ENCODE results near the gene GMPPB.

Gene GMPPB

DNA sequence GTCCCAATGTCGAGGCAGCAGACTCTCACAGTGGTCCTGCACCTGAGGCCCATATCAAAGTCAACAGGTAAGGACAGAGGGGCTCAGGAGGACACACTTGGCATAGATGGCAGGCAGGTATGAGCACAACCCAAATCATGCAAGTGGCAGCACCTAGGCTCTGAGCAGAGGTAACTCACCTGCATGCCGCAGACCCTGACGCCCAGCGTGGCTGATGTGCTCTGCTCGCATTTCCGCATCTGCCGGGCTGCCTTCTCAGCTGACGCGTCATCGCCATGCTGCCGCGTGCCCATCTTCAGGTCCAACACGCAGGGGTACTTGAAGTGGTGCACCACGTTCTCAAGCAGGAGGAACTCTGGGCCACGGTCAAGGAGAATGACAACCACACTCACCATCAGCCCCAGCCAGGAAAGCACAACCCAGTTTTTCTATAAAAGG lies 4.2 kb upstream of the GMPPB start:
- DNase-seq, result no peak

DNA sequence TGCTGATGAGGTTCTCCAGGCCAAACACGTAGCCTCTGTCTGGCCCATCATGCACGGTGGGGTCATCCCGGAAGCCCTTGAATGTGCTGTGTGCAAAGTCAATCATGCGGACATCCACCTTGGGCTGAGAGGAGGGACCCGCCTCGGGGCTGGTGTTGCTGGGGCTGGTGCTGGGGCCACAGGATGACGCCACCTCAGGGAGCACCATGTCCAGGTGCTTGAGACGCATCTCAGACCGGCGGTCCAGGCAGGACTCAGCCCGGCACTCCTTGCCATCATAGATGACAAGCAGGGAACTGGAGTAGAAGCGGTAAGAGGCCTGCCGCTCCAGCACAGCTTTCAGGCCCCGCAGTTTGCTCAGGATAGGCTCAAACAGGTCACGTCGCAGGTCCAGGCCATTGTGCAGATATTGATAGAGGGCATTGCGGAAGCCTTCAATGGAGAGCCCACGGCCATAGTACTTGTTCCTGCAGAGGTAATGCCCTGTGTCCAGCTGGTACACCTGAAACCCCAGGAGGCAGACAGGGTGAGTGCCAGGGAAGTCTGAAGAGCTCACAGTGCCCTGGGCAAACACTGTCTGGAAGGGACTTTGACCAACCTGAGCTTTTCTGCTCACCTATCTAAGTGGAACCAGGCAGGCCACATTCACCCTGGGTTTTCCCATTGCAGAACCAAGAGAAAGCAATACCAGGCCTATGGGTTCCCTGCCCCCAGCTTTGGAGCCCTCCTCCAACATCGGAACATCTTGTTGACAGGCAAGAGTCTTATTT lies 3.6 kb upstream of the GMPPB start:
- DNase-seq, result no peak

DNA sequence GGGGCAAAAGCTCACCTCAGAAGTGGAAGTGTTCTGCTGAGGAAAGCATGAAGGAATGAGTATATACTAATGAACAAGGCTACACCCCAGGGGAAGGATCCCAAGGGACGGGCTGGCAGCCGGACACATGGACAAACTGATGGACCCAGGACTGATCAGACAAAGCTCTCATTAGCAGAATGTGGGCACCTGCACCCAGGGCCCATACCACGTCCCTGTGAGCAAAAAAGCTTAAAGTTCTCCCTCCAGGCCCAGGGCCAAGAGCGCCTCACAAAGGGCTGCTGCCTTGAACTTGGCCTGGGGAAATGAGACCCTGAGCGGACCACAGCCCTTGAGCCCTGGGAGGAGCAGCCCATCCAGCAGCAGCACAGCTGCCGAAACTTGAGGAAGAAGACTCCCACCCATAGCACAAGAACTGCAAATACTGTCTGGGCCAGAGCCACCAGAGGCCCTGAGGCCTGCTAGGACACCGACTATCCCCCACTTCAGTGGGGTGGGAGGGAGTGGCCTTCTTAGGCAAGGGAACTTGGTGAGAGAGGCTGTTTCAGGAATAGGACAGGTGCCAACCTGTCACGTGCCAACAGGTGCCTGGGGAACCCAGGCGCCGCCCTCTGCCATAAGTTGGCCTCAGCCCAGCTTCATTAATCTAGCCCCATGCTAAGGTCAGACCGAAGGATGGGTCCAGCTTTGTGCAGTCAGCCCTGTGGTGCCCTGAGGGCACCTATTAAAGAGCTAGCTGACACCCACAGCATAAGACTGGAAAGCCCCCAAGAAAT lies 2.3 kb upstream of the GMPPB start:
- DNase-seq, result peak; percentile 10

DNA sequence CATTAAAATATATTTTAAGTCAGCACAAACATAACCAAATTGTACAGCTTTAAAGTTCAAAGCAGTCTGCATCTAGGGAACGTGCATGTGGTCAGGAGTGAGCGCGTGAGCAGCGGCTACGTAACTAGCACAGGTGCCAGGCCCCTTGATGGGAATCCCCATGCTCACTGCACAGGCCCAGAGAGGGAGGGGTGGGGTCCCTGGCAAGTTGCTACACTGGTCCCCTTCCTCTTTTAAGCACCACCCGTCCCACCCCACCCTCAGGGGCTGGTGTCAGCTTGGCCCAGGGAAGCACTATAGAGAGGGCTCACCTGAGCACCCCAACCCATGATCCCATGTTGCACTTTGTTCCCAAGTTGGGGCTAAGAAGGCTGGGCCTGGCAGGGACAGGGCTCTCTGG lies 835 bp upstream of the GMPPB start:
- peak; percentile 3 for DNase-seq

DNA sequence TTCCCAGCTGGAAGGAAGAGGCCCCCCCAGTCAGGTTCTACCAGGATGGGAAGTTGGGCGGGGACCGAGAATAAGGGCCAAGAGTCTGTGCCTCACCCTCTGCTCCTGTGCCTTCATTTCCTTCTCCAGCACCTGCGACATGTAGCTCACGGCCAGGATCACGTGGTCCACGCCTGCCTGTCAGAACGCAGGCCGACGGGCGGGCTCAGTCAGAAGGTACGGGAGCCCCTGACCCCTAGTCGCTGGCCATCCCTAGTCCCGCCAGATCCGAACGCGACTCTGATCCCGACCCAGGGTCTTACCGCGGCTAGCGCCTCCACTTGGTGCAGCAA lies 489 bp downstream of the GMPPB start:
- DNase-seq, result peak; percentile 5

DNA sequence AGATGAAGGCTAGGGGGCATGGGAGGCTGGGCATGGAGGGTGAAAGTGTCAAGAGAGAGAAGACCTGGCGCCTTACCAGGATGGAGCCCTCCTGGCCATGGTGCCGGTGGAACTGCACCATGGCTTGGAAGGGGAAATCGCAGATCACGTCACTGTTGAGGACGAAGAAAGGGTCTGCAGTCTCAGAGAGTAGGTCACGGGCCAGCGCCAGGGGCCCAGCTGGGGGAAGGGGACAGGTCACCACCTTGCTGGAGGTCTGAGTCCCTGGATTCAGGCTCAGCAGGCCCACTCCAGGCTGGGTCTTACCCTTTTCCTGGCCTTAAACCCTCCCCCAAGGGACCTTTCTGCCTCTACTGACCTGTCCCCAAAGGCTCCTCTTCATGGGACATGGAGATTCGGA lies 855 bp downstream of the GMPPB start:
- no peak for DNase-seq

DNA sequence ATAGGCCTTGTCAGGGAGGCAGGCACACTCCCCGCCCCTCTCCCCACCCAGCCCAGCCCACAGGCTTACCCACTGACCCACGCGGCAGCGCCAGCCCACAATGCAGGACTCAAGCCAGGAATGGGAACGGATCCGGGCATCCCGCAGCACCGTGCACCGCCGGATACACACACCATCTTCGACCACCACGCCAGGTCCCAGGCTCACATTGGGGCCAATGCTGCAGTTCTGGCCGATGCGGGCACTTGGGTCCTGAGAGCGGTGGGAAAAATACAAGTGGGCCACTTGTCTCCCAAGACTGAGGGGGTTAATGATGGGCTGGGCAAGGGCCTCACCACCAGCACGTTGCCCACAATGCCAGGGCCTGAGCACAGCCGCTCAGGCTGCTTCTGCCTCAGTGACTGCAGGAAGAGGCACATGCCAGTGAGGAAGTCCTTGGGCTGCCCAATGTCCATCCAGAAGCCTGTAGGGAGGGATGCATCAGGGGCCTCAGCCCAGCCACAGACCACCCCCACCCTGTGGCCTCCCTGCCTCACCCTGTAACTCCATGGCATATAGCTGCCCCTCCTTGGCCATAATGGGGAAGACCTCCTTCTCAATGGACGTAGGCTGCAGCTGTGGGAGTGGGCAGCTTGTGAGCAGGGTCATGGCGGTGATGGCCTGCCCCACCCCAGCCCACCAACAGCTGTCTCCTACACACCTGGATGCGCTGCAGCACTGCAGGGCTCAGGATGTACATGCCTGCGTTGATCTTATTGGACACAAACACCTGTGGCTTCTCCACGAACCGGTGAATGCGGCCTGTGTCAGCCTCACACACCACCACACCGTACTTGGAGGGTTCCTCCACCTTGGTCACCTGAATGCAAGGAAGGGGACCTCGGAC lies 1.6 kb downstream of the GMPPB start:
- no peak for DNase-seq

DNA sequence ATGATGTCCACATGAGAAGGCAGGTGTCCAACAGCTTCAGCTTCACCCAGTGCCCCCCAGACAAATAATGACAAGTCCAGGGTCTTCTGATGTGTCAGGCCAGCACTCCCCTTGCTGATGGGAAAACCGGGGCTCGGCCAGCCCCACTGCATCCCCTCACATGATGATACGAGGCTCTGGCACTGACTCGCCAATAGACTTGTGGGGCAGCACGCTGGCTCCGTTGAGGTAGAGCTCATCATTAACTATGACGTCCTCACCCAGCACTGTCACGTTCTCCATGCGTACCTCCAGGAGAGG lies 2.2 kb downstream of the GMPPB start:
- no peak for DNase-seq

DNA sequence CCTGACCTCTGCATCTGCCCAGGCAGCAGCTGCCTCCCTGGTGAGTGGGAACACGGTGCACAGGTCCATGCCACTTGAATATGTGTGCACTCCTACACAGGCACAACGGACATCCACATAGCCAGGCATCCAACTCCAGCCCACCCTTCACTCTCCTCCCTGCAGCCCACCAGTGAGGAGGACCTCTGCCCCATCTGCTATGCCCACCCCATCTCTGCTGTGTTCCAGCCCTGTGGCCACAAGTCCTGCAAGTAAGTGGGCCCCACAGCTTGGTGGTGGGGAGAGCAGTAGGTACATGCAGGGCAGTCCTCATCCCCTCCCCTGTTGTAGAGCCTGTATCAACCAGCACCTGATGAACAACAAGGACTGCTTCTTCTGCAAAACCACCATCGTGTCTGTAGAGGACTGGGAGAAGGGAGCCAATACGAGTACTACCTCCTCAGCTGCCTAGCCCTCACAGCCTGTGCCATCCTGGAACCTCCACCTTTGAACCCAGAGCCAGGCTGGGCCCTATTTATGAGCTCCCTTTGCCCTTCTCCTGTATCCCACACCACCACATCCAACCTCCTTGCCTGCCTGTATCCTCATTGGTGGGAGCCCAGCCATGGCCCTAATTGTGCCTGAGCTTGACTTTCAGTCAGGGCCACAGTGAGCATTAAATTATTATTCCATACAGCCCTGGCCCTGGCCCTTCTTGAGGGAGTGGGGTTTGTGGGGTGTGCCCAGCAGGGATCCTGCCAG lies 2.7 kb downstream of the GMPPB start:
- no peak for DNase-seq

DNA sequence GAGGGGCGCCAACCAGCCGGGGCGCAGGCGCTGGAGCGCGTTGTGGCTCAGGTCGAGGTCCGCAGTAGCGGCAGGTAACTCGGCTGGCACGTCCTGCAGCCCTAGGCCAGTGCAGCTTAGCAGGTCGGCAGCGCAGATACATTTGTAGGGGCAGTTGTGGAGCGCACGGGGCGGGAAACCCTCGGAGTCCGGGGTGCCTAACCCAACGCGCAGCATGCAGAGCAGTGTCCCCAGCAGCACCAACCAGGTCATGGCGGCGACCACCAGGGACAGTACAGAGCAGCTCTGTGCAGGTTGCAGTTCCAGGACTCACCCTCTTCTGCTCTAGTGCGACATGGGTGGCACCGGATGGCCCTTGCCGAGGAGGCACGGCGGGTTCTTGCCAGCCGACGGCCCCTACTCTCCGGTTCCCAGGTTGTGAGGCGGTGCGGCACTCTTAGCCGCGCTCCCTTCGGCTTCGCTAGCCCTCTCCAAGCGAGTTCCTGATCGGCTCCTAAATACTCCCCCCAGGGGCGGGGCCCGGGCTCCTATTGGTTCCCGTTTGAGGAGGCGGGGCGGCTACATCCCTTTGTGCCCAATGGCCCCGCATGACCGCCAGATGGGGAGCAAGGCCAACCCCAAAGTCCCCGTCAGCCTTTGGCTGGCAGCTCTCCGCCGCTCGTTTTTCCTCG lies 4.4 kb downstream of the GMPPB start, which contains the start of gene AMIGO3:
Gene AMIGO3, minus strand, starts transcription at position 471 of the 671 bp plus-strand sequence. Its CDS starts 219 bp downstream, at position 252.
- peak; percentile 85 for DNase-seq

DNA sequence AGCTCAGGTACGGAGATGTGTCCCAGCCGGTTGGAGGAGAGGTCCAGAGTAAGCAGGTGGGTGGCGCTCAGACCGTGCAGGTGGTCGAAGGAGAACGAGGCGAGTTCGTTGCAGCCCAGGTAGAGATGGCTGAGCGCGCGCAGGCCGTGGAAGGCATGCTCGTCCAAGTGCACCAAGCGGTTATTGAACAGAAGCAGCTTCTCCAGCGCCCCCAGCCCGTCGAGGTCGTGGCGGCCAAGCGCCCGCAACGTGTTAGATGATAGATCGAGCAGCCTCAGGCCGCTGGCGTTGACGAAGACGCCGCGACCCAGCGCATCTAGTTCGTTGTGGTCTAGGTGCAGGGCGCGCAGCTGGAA lies 4.9 kb downstream of the GMPPB start:
- no peak for DNase-seq

DNA sequence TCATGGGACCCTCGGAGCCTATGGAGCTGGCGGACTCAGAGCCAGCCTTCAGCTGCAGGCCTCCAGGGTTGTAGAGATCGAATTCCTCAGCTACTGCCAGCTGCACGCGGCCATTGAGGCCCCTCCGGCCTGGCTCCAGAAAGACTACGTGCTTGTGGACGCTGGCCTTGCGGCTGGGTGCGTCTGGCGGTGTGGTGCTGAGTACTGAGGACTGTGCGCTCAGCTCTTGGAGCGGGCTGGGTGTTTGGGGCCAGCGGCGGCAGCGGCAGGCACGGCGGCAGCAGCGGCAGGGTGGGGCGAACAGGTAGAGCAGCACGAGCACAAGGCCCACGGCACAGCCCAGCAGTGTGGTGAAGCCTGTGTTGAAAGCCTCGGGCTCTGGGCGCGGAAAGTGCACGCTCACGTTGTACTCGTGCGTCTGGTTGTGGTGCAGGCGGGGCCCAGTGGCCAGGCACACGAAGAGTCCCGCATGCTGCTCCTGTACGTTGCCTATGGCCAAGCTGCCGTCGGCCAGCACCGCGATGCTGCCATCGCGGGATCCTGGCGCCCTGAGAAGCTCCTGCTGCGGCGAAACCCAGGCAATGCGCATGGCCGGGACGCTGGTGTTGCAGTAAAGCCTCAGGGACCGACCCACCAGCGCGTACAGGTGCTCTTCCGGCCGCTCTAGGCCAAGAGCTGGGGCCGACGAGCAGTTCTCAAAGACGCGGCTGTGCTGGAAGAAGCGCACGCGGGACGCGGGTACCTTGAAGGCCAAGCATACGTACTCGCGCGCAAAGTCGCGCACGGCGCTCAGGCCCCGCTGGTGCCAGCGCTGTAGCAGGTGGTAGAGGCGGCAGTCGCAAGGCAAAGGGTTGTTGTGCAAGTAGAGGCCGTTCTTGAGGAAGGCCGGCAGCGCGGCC lies 5.5 kb downstream of the GMPPB start:
- DNase-seq, result peak; percentile 43

DNA sequence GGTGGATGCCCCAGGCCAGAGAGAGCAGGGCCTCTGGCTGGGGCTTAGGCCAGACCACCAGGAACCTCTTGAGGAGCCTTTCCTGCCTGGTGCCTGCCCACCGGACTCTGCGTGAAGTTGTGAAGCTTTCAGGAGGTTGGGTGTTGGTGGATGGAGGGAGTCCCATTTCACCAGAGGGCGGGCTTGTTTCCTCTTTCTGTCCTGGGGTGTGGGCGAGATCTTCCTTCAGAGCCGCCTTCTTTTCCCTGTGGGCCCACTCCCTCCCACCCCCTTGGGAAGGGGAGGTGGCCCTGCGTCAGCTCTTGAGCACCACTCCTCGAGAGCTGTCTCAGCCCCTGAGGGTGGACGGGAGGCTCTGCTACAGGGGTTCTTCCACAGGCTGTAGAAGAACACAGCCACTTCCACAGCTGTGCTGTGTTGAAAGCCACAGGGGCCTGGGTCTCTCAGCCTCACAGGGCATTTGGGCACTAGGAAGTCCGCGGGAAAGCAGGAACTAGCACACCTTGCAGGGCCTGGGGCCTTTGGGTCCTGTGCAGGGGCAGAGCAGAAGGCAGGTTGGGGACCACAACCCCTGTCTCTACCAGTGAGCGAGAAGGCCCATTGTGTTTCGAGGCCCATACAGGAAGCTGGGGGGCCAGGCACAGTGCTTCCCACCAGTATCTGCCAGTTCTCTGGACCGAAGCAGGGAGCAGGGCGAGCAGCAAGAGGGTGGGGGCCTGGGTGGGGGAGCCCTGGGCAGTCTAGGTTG lies 6.4 kb downstream of the GMPPB start:
- DNase-seq, result no peak

DNA sequence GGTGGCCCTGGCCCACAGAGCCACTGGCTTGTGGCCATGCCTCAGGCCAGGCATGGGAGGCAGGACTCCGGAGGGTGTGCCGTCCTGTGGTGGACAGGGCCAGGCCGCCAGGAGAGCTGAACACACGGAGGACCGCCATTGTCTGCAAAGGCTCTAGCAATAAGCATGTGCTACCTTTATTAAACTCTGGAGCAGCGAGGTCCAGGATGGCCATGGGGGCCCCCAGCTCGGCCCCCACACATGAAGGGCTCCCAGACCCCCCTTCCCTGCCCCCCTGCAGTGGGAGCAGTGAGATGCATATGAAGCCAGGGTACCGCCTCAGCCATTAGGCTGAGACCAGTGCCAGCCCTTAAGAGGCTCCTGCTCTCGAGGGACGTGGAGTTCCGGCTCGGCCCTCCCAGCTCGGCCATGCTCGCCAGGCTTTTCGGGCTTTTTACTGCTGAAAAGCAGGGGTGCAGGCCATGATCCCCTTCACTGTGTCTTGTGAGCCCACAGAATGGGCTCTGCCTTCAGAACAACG lies 7.0 kb downstream of the GMPPB start:
- no peak for DNase-seq

DNA sequence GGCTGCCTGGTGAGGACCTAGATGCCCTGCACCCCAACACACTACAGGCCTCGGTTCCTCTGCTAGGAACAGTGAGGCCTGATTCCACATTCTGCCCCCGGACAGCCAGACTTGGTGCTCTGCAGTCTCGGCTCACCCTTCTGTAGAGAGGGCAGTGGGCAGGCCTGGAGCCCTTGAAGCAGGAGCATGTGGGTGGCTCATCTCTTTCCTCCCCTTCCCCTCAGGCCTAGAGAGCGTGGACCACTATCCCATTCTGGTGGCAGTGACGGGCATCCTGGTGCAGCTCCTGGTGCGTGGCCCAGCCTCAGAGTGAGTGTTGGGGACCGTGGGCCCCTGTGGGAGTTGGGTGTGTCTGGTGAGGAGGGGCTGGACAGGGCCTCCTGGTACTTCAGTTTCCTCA lies 7.6 kb downstream of the GMPPB start:
- DNase-seq, result no peak

DNA sequence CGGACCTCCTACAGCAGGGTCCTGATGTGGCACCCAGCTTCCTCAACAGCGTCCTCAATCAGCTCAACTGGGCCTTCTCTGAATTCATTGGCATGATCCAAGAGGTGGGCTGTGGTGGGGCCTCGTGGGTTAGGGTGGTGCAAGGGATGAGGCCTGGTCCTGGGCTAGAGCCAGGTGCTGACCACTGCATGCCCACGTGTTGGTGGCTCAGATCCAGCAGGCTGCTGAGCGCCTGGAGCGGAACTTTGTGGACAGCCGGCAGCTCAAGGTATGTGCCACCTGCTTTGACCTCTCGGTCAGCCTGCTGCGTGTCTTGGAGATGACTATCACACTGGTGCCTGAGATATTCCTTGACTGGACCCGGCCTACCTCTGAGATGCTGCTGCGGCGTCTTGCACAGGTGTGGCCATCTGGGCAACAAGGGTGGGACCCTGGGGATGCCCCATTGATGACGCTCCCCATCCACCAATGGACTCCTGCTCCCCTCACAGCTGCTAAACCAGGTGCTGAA lies 8.1 kb downstream of the GMPPB start:
- no peak for DNase-seq

DNA sequence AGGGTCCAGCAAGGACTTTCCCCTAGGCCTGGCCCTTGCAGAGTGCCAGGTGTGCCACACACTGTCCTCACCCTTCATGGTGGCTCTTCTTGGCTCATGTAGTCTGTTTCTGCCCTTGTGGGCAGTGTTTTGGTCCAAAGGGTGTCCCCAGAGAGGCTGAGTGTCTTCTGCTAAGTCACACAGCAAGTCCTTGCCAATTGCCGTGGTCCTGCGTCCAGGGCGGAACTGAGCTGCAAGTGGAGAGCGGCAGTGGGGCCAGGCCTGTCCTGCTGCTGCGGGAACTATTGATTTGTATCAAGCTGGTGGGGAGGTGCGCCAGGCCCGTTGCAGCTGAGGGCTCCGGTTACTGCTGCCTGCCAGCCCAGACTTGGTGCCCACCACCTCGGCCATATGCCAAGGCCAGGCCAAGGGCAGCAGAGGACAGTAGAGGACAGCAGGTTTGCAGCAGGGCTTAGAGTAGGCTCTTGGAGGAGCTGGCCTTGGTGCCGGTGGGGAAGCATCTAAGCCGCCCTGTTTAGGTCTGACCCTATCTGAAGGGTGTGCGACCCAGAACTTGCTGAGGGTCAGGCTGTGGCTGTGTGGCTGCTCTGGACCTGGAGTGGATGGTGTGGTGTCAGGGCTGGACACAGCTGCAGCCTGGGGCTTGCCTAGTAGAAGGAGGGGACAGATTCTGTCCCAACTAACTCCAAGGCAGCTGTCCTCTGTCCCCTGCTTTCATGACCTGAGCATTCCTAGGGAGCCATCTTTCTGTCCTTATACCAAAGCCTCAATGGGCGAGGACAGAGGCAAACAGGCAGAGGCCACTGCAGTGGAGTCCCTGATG lies 8.8 kb downstream of the GMPPB start:
- no peak for DNase-seq

DNA sequence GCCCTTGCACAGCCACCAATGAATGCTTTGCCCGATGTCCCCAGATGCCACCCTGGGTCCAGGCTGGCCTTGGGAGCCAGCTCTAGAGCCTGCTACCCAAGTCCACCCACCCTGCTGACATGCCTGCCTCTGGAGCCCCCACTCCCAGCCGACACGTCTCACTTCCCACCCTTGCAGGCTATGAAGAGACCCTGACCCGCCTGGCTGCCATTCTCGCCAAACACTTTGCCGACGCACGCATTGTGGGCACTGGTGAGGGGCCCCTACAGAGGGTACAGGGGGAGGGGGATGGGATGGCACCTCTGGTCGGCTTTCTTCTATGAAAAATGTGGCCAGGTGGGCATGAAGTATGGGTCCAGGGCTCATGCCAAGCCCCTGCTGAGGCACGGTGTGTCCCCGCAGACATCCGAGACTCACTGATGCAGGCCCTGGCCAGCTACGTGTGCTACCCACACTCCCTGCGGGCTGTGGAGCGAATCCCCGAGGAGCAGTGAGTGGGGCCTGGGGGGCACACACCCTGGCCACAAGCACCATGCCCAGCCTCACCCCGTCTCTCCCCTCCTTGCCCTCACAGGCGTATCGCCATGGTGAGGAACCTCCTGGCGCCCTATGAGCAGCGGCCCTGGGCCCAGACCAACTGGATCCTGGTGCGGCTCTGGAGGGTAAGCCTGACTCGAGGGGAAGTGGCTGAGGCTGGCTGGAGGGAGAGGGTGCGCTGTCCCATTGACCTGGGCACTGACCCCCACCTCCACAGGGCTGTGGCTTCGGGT lies 10.2 kb downstream of the GMPPB start:
- no peak for DNase-seq

All from NCI-H1105 treated with DMSO at 0.1 percent for 48 hours (cell line).